IPS-15b (cell line): ENCODE results near the gene CIRBP.
"Not testable (repeated sequence)": the region's sequence is repeated elsewhere in the genome, so short reads cannot be mapped to it uniquely, and the experiment has no call there.

Experiments used
- H3K27me3 ChIP-seq: one replicate; pipeline ENCODE4 v1.6.1; 2013; ENCODE audit warnings: low read length; ENCODE audit not compliant: control insufficient read depth, insufficient read depth
- H3K36me3 ChIP-seq: one replicate; pipeline ENCODE4 v1.6.1; 2013; ENCODE audit warnings: low read length; ENCODE audit not compliant: control insufficient read depth, insufficient read depth
- H3K4me1 ChIP-seq: one replicate; pipeline ENCODE4 v1.6.1; 2013; ENCODE audit warnings: mild to moderate bottlenecking, low read length; ENCODE audit not compliant: control insufficient read depth, insufficient read depth
- H3K4me3 ChIP-seq: one replicate; pipeline ENCODE4 v1.5.1; 2013; ENCODE audit warnings: low read depth, low read length
- H3K9ac ChIP-seq: one replicate; pipeline ENCODE4 v1.6.1; 2013; ENCODE audit warnings: low read depth, mild to moderate bottlenecking, low read length
- H3K9me3 ChIP-seq: one replicate; pipeline ENCODE4 v1.6.1; 2013; ENCODE audit warnings: mild to moderate bottlenecking, low read length; ENCODE audit not compliant: control insufficient read depth, insufficient read depth

The CIRBP gene

GRCh38 chr19:1239796-1240737 is 29.1 kb upstream of the CIRBP start:
- H3K9me3 ChIP-seq: no peaks in the 10 kb centered on the region
- no peaks in the 10 kb centered on the region for H3K4me1 ChIP-seq
- H3K9ac ChIP-seq: peak overlapping the region; percentile 79
- H3K4me3 ChIP-seq: peak overlapping the region; percentile 49
- H3K27me3 ChIP-seq: no peaks in the 10 kb centered on the region
- peaks cover 8% of the 10 kb centered on the region for H3K36me3 ChIP-seq

GRCh38 chr19:1240925-1241324 is 28.2 kb upstream of the CIRBP start:
- Histone ChIP-seq H3K9ac (no peak overlapping the region), H3K4me3 (no peak overlapping the region), H3K4me1 (no peaks in the 10 kb centered on the region)

GRCh38 chr19:1241417-1242095 is 27.6 kb upstream of the CIRBP start, which contains the start of gene ATP5F1D:
TSS of gene ATP5F1D (plus strand) at chr19:1241751. CDS start at chr19:1241851, 100 bp downstream.
- Histone ChIP-seq H3K9me3 (no peaks in the 10 kb centered on the region), H3K4me1 (no peaks in the 10 kb centered on the region)

More at GRCh38 chr19:1240925-1241324, 28.2 kb upstream of the CIRBP start:
- H3K27me3 ChIP-seq: no peaks in the 10 kb centered on the region
- H3K9me3 ChIP-seq: no peaks in the 10 kb centered on the region
- H3K36me3 ChIP-seq: no peaks in the 10 kb centered on the region

GRCh38 chr19:1243768-1244692 is 25.1 kb upstream of the CIRBP start:
- Histone ChIP-seq H3K9me3 (no peaks in the 10 kb centered on the region), H3K36me3 (no peaks in the 10 kb centered on the region), H3K27me3 (no peaks in the 10 kb centered on the region), H3K4me1 (no peaks in the 10 kb centered on the region), H3K9ac (no peak overlapping the region), H3K4me3 (no peak overlapping the region)

More at GRCh38 chr19:1241417-1242095, 27.6 kb upstream of the CIRBP start, which contains the start of gene ATP5F1D:
- Histone ChIP-seq H3K36me3 (no peaks in the 10 kb centered on the region), H3K4me3 (peak within 1 kb of the TSS; percentile 77), H3K27me3 (no peaks in the 10 kb centered on the region), H3K9ac (peak within 1 kb of the TSS; percentile 54)

- H3K9me3 ChIP-seq: no peaks in the 10 kb centered on the region
- no peaks in the 10 kb centered on the region for H3K27me3 ChIP-seq
- H3K36me3 ChIP-seq: no peaks in the 10 kb centered on the region
- no peaks in the 10 kb centered on the region for H3K4me1 ChIP-seq
- no peak overlapping the region for H3K4me3 ChIP-seq
- no peak overlapping the region for H3K9ac ChIP-seq
Measured at GRCh38 chr19:1244693-1245451, 24.3 kb upstream of the CIRBP start.

- no peak overlapping the region for H3K4me3 ChIP-seq
- no peaks in the 10 kb centered on the region for H3K27me3 ChIP-seq
- no peaks in the 10 kb centered on the region for H3K36me3 ChIP-seq
- H3K9ac ChIP-seq: no peak overlapping the region
- H3K4me1 ChIP-seq: no peaks in the 10 kb centered on the region
- H3K9me3 ChIP-seq: no peaks in the 10 kb centered on the region
Measured at GRCh38 chr19:1245494-1246264, 23.5 kb upstream of the CIRBP start.

GRCh38 chr19:1246265-1247087 is 22.7 kb upstream of the CIRBP start:
- H3K9ac ChIP-seq, H3K4me1 ChIP-seq, H3K4me3 ChIP-seq, H3K36me3 ChIP-seq, H3K27me3 ChIP-seq, H3K9me3 ChIP-seq: not testable (repeated sequence)

- H3K36me3 ChIP-seq: peaks cover 6% of the 10 kb centered on the region
- no peak overlapping the region for H3K9ac ChIP-seq
- no peaks in the 10 kb centered on the region for H3K27me3 ChIP-seq
- H3K4me3 ChIP-seq: peak overlapping the region; percentile 46
- no peaks in the 10 kb centered on the region for H3K4me1 ChIP-seq
- H3K9me3 ChIP-seq: no peaks in the 10 kb centered on the region
Measured at GRCh38 chr19:1247748-1248138, 21.4 kb upstream of the CIRBP start.

GRCh38 chr19:1248139-1248785 is 20.9 kb upstream of the CIRBP start, which contains the start of gene MIDN:
TSS of gene MIDN (plus strand) at chr19:1248583. CDS start at chr19:1250297, 1,714 bp downstream.
- H3K4me1 ChIP-seq: no peaks in the 10 kb centered on the region

More at GRCh38 chr19:1248139-1248785, 20.9 kb upstream of the CIRBP start, which contains the start of gene MIDN:
- Histone ChIP-seq H3K36me3 (peaks cover 6% of the 10 kb centered on the region), H3K27me3 (no peaks in the 10 kb centered on the region), H3K4me3 (peak within 1 kb of the TSS; percentile 60), H3K9me3 (no peaks in the 10 kb centered on the region), H3K9ac (no peak within 1 kb of the TSS)
